ENCODE results near the gene ZNF740. TPM values are rescaled to one million over a fixed set of nuclear protein-coding genes. Genes with fewer than 3 reads are reported as not detected.

ZNF740 gene
- total RNA-seq, 1 experiment from 2014 or later: 41.2 TPM

- Mint-ChIP-seq H3K27me3 (ENCODE audit: low read depth) (peaks cover 92% of the 10 kb centered on the region), H3K4me1 (peaks cover 4 to 13% of the 10 kb centered on the region in 2 experiments), H3K9me3 (no peaks in the 10 kb centered on the region; a peak in 1 of 5 replicates), H3K4me3 (no peak overlapping the region), H3K27ac (no peak overlapping the region), H3K36me3 (ENCODE audit: insufficient read depth in 1 of 3, low read depth in 3 of 3) (peaks cover 0 to 6% (median 0%) of the 10 kb centered on the region in 3 experiments; a peak in 1 of 7 replicates)
- H3K9me3 ChIP-seq (ENCODE audit: control insufficient read depth, low read depth, low read length): no peaks in the 10 kb centered on the region
- H2AK5ac ChIP-seq (ENCODE audit: insufficient read length, low read length): no peak overlapping the region
- no peak for DNase-seq
- H2BK5ac ChIP-seq (ENCODE audit: insufficient read length, low read length): no peak overlapping the region
- H3K4me1 ChIP-seq (ENCODE audit: insufficient read depth, low read length): no peaks in the 10 kb centered on the region; the same call in 1 of the 2 replicates
- H2BK15ac ChIP-seq (ENCODE audit: low read depth, low read length): no peak overlapping the region
- no peaks in the 10 kb centered on the region for H3K79me1 ChIP-seq (ENCODE audit: insufficient read depth, low read depth, low read length, poor library complexity, severe bottlenecking)
- no peak overlapping the region for H4K91ac ChIP-seq (ENCODE audit: insufficient read length, low read depth, low read length)
- WGBS (ENCODE audit: extremely low coverage, insufficient read length, low lambda C conversion rate): no CpG with 5 or more reads among the region's 8 CpGs
- H3K56ac ChIP-seq (ENCODE audit: insufficient read length, low read depth, low read length): no peak overlapping the region
- no peak overlapping the region for H3K14ac ChIP-seq (ENCODE audit: insufficient read depth, low read length)
- no peak overlapping the region for H3K18ac ChIP-seq (ENCODE audit: insufficient read length, low read depth, low read length)
- TF ChIP-seq CTCF (conservative IDR thresholded peaks at IDR 0.05): no peak
- no peaks in the 10 kb centered on the region for H4K20me1 ChIP-seq (ENCODE audit: control insufficient read depth, insufficient read depth, insufficient read length)
- H2BK12ac ChIP-seq (ENCODE audit: insufficient read length, low read depth, low read length): no peak overlapping the region
- H3K79me2 ChIP-seq (ENCODE audit: insufficient read depth, low read length): no peaks in the 10 kb centered on the region
- no peak overlapping the region for H2BK20ac ChIP-seq (ENCODE audit: low read depth, low read length, poor library complexity, severe bottlenecking)
- H4K5ac ChIP-seq (ENCODE audit: insufficient read length, low read depth, low read length): no peak overlapping the region
- no peak overlapping the region for H3K9ac ChIP-seq (ENCODE audit: extremely low read depth, insufficient read length, low read length)
- no peak overlapping the region for H3K4ac ChIP-seq (ENCODE audit: low read depth, low read length)
- peaks cover 21% of the 10 kb centered on the region for H3K27me3 ChIP-seq (ENCODE audit: insufficient read depth, low read length)
- no peak overlapping the region for H3K4me2 ChIP-seq (ENCODE audit: insufficient read depth, insufficient read length, low read length)
- no peak overlapping the region for H3K27ac ChIP-seq (ENCODE audit: insufficient read length, low read depth, low read length)
- no peak overlapping the region for H4K8ac ChIP-seq (replicated peaks; ENCODE audit: insufficient read length, low read depth, low read length)
- no peak overlapping the region for H3K23ac ChIP-seq (ENCODE audit: insufficient read length, low read depth, low read length)
- no peaks in the 10 kb centered on the region for H3K23me2 ChIP-seq (ENCODE audit: insufficient read length, low read depth, low read length, poor library complexity, severe bottlenecking)
- H3T11ph ChIP-seq (ENCODE audit: low read length): no peak overlapping the region
- no peak overlapping the region for H2BK120ac ChIP-seq (ENCODE audit: low read depth, low read length, poor library complexity, severe bottlenecking)
- H2AFZ ChIP-seq (ENCODE audit: low read length): no peak overlapping the region
Measured at GRCh38 chr12:53170215-53170614, 10.3 kb upstream of the ZNF740 start.
